Stimulated activated CD4-positive, alpha-beta T cell treated with anti-CD3 and anti-CD28 coated beads, Interleukin-1b, Interleukin-23, amount 100 ng/mL, for 4 hours (primary cell): ENCODE measurements around the gene FURIN.
A peak's percentile ranks its signal among the peaks of the same experiment; 100 is the strongest.
"Not testable (repeated sequence)": the region's sequence is repeated elsewhere in the genome, so short reads cannot be mapped to it uniquely, and the experiment has no call there.

Experiments used
- DNase-seq, 2 donors: peaks; one replicate each; pipeline ENCODE4 v3.0.0-alpha.2; 2020; ENCODE audit warnings: low read depth in 2 of 2

The FURIN gene

GRCh38 chr15:90882781-90883525 lies 14.6 kb downstream of the FURIN start:
- DNase-seq: no peak

- DNase-seq: no peak
Observed at GRCh38 chr15:90883526-90883975, 15.2 kb downstream of the FURIN start.

- no peak for DNase-seq
Observed at GRCh38 chr15:90883976-90884718, 15.8 kb downstream of the FURIN start, which contains the start of gene FES. Gene FES (plus strand): TSS chr15:90884504. CDS start chr15:90885046, 542 bp downstream.

- DNase-seq: no peak
Observed at GRCh38 chr15:90884719-90885431, 16.5 kb downstream of the FURIN start.

- peak; percentile 82 to 86 for DNase-seq
Observed at GRCh38 chr15:90885432-90886290, 17.3 kb downstream of the FURIN start.

- no peak for DNase-seq
Observed at GRCh38 chr15:90886291-90886614, 17.9 kb downstream of the FURIN start.

- DNase-seq: no peak
Observed at GRCh38 chr15:90887037-90887481, 18.7 kb downstream of the FURIN start.

GRCh38 chr15:90889313-90889730 lies 20.9 kb downstream of the FURIN start:
- no peak for DNase-seq

- DNase-seq: no peak
Observed at GRCh38 chr15:90889736-90890456, 21.5 kb downstream of the FURIN start.

- no peak for DNase-seq
Observed at GRCh38 chr15:90890839-90891238, 22.5 kb downstream of the FURIN start.

- DNase-seq: no peak
Observed at GRCh38 chr15:90891346-90891949, 23.1 kb downstream of the FURIN start.

GRCh38 chr15:90892023-90892422 lies 23.6 kb downstream of the FURIN start:
- no peak for DNase-seq

- no peak for DNase-seq
Observed at GRCh38 chr15:90892498-90893174, 24.2 kb downstream of the FURIN start.

- no peak for DNase-seq
Observed at GRCh38 chr15:90893175-90894090, 25.0 kb downstream of the FURIN start.

- DNase-seq: no peak
Observed at GRCh38 chr15:90895571-90896117, 27.3 kb downstream of the FURIN start.

- not testable (repeated sequence) for DNase-seq
Observed at GRCh38 chr15:90897131-90897655, 28.8 kb downstream of the FURIN start.

GRCh38 chr15:90901175-90902039 lies 33.0 kb downstream of the FURIN start:
- no peak for DNase-seq
